AG20443 (cell line): ENCODE measurements around the gene SDCCAG8.

Source experiments
- DNase-seq: peaks from one replicate; pipeline ENCODE4 v3.0.0; 2012; ENCODE audit warnings: low spot score, mixed read lengths

Gene SDCCAG8

GRCh38 chr1:243457363-243457982, 201.6 kb downstream of the SDCCAG8 start:
- DNase-seq, result no peak

- no peak for DNase-seq
Measured at GRCh38 chr1:243459059-243459458, 203.2 kb downstream of the SDCCAG8 start.

- no peak for DNase-seq
Measured at GRCh38 chr1:243461700-243462099, 205.9 kb downstream of the SDCCAG8 start.

- no peak for DNase-seq
Measured at GRCh38 chr1:243462929-243463697, 207.3 kb downstream of the SDCCAG8 start.

GRCh38 chr1:243465081-243465480, 209.2 kb downstream of the SDCCAG8 start:
- DNase-seq, result no peak

GRCh38 chr1:243465738-243466137, 209.9 kb downstream of the SDCCAG8 start:
- no peak for DNase-seq

GRCh38 chr1:243469497-243469896, 213.7 kb downstream of the SDCCAG8 start:
- DNase-seq, result no peak

- no peak for DNase-seq
Measured at GRCh38 chr1:243470502-243470901, 214.7 kb downstream of the SDCCAG8 start.

- DNase-seq, result no peak
Measured at GRCh38 chr1:243471026-243471685, 215.3 kb downstream of the SDCCAG8 start.

GRCh38 chr1:243471754-243472745, 216.2 kb downstream of the SDCCAG8 start:
- no peak for DNase-seq

GRCh38 chr1:243473227-243474135, 217.6 kb downstream of the SDCCAG8 start:
- no peak for DNase-seq

- no peak for DNase-seq
Measured at GRCh38 chr1:243474136-243474881, 218.5 kb downstream of the SDCCAG8 start.

- DNase-seq, result no peak
Measured at GRCh38 chr1:243474906-243475305, 219.1 kb downstream of the SDCCAG8 start.

GRCh38 chr1:243475966-243476365, 220.1 kb downstream of the SDCCAG8 start:
- no peak for DNase-seq

- DNase-seq, result no peak
Measured at GRCh38 chr1:243477731-243478290, 222.0 kb downstream of the SDCCAG8 start.

- DNase-seq, result no peak
Measured at GRCh38 chr1:243481101-243481500, 225.3 kb downstream of the SDCCAG8 start.

- peak; percentile 92 for DNase-seq
Measured at GRCh38 chr1:243482141-243483022, 226.5 kb downstream of the SDCCAG8 start.

GRCh38 chr1:243483071-243483771, 227.4 kb downstream of the SDCCAG8 start:
- DNase-seq, result no peak
